ENCODE measurements around the gene C1orf87. TPM values are rescaled to one million over a fixed set of nuclear protein-coding genes. Genes with fewer than 3 reads are reported as not detected.

Gene C1orf87
- total RNA-seq, 1 experiment from 2014 or later: 0.33 TPM

DNA sequence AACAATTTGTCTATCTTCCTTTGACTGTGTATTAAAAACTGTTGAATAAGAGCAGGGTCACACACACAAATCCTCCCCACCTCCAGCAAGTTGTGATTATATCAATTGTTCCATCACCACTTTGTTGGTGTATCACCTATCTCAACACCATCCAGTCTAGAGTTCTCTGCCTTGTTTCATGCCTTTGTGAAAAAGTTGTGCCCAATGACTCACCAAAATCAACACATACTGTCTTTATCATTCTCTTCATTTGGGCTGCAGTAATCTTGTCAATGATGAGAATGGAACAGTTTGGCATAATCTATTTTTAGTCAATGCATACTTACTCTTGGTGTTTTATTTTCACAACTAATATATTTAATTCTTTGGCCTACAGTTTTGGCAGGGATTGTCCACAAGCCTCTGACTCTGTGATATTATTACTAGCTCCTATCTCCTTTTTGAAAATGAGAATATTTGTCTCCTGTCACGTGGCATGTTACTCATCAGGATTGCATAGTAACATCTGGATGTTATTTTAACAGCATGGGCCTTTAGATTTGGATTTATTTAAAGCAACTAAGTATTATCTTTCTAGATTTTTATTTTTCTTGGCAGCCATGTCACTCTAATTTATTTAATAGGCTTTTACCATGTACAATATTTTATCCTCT, 5.1 kb downstream of the C1orf87 start:
- Histone ChIP-seq H3K27me3 (ENCODE audit: insufficient read depth, low read length) (no peaks in the 10 kb centered on the region), H3K14ac (ENCODE audit: insufficient read depth, low read length) (no peak overlapping the region), H4K20me1 (ENCODE audit: control insufficient read depth, insufficient read depth, insufficient read length) (no peaks in the 10 kb centered on the region), H3K4me2 (ENCODE audit: insufficient read depth, insufficient read length, low read length) (no peak overlapping the region), H3K23me2 (ENCODE audit: insufficient read length, low read depth, low read length, poor library complexity, severe bottlenecking) (peaks cover 2% of the 10 kb centered on the region), H3K18ac (ENCODE audit: insufficient read length, low read depth, low read length) (no peak overlapping the region), H2BK12ac (ENCODE audit: insufficient read length, low read depth, low read length) (no peak overlapping the region), H2BK5ac (ENCODE audit: insufficient read length, low read length) (no peak overlapping the region), H2AK5ac (ENCODE audit: insufficient read length, low read length) (no peak overlapping the region), H2BK120ac (ENCODE audit: low read depth, low read length, poor library complexity, severe bottlenecking) (no peak overlapping the region), H3K79me1 (ENCODE audit: insufficient read depth, low read depth, low read length, poor library complexity, severe bottlenecking) (no peaks in the 10 kb centered on the region), H3T11ph (ENCODE audit: low read length) (no peak overlapping the region), H3K9me3 (ENCODE audit: control insufficient read depth, low read depth, low read length) (no peaks in the 10 kb centered on the region), H2AFZ (ENCODE audit: low read length) (no peak overlapping the region), H3K9ac (ENCODE audit: extremely low read depth, insufficient read length, low read length) (no peak overlapping the region), H2BK20ac (ENCODE audit: low read depth, low read length, poor library complexity, severe bottlenecking) (no peak overlapping the region), H3K4me1 (ENCODE audit: insufficient read depth, low read length) (no peaks in the 10 kb centered on the region), H3K4ac (ENCODE audit: low read depth, low read length) (no peak overlapping the region), H4K8ac (replicated peaks; ENCODE audit: insufficient read length, low read depth, low read length) (no peak overlapping the region), H4K5ac (ENCODE audit: insufficient read length, low read depth, low read length) (no peak overlapping the region), H2BK15ac (ENCODE audit: low read depth, low read length) (no peak overlapping the region), H3K56ac (ENCODE audit: insufficient read length, low read depth, low read length) (no peak overlapping the region), H4K91ac (ENCODE audit: insufficient read length, low read depth, low read length) (no peak overlapping the region), H3K79me2 (ENCODE audit: insufficient read depth, low read length) (no peaks in the 10 kb centered on the region), H3K23ac (ENCODE audit: insufficient read length, low read depth, low read length) (no peak overlapping the region), H3K27ac (ENCODE audit: insufficient read length, low read depth, low read length) (no peak overlapping the region)
- H3K4me1 Mint-ChIP-seq: peaks cover 4% of the 10 kb centered on the region in 2 experiments
- H3K36me3 Mint-ChIP-seq (ENCODE audit: insufficient read depth in 1 of 3, low read depth in 3 of 3): no peaks in the 10 kb centered on the region
- no peak overlapping the region for H3K27ac Mint-ChIP-seq
- TF ChIP-seq, protein P1, sequence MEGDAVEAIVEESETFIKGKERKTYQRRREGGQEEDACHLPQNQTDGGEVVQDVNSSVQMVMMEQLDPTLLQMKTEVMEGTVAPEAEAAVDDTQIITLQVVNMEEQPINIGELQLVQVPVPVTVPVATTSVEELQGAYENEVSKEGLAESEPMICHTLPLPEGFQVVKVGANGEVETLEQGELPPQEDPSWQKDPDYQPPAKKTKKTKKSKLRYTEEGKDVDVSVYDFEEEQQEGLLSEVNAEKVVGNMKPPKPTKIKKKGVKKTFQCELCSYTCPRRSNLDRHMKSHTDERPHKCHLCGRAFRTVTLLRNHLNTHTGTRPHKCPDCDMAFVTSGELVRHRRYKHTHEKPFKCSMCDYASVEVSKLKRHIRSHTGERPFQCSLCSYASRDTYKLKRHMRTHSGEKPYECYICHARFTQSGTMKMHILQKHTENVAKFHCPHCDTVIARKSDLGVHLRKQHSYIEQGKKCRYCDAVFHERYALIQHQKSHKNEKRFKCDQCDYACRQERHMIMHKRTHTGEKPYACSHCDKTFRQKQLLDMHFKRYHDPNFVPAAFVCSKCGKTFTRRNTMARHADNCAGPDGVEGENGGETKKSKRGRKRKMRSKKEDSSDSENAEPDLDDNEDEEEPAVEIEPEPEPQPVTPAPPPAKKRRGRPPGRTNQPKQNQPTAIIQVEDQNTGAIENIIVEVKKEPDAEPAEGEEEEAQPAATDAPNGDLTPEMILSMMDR (conservative IDR thresholded peaks at IDR 0.05): no peak
- no CpG with 5 or more reads among the region's 1 CpG for WGBS (ENCODE audit: extremely low coverage, insufficient read length, low lambda C conversion rate)
- DNase-seq: no peak
- H3K27me3 Mint-ChIP-seq (ENCODE audit: low read depth): peaks cover 15% of the 10 kb centered on the region
- no peak overlapping the region for H3K4me3 Mint-ChIP-seq
- peaks cover 0 to 3% of the 10 kb centered on the region in 2 experiments; a peak in 2 of 5 replicates for H3K9me3 Mint-ChIP-seq
